ENCODE results near the gene ISLR2.
A peak's percentile ranks its signal among the peaks of the same experiment; 100 is the strongest.

ISLR2 gene

GRCh38 chr15:74129586-74130154 lies 716 bp upstream of the ISLR2 start:
- DNase-seq = peak; percentile 64

- DNase-seq = no peak
These were observed 652 bp downstream of the ISLR2 start for GRCh38 chr15:74130849-74131627.

- DNase-seq = peak; percentile 41
These were observed 1.4 kb downstream of the ISLR2 start for GRCh38 chr15:74131628-74132413.

- peak; percentile 60 for DNase-seq
These were observed 2.6 kb downstream of the ISLR2 start for GRCh38 chr15:74132681-74133651.

- DNase-seq = no peak
These were observed 3.5 kb downstream of the ISLR2 start for GRCh38 chr15:74133694-74134386.

- peak; percentile 83 for DNase-seq
These were observed 4.1 kb downstream of the ISLR2 start for GRCh38 chr15:74134387-74135027.

- DNase-seq = no peak
These were observed 4.7 kb downstream of the ISLR2 start for GRCh38 chr15:74135041-74135565.

GRCh38 chr15:74136540-74136813 lies 6.1 kb downstream of the ISLR2 start:
- peak; percentile 70 for DNase-seq

- no peak for DNase-seq
These were observed 6.6 kb downstream of the ISLR2 start for GRCh38 chr15:74136814-74137536.

GRCh38 chr15:74137537-74137894 lies 7.1 kb downstream of the ISLR2 start:
- no peak for DNase-seq

GRCh38 chr15:74138642-74139041 lies 8.3 kb downstream of the ISLR2 start:
- no peak for DNase-seq

GRCh38 chr15:74141591-74141990 lies 11.2 kb downstream of the ISLR2 start:
- no peak for DNase-seq

GRCh38 chr15:74144153-74144775 lies 13.9 kb downstream of the ISLR2 start:
- no peak for DNase-seq

GRCh38 chr15:74146277-74146800 lies 16.0 kb downstream of the ISLR2 start:
- no peak for DNase-seq

GRCh38 chr15:74147051-74147450 lies 16.7 kb downstream of the ISLR2 start:
- no peak for DNase-seq

- DNase-seq = peak; percentile 4
These were observed 25.5 kb downstream of the ISLR2 start for GRCh38 chr15:74155766-74156417.

- peak; percentile 33 for DNase-seq
These were observed 26.5 kb downstream of the ISLR2 start for GRCh38 chr15:74156678-74157411.
